Lower lobe of right lung (tissue), 2 donors: ENCODE results near the gene C4orf36. TPM values are rescaled to one million over a fixed set of nuclear protein-coding genes. Genes with fewer than 3 reads are reported as not detected.

Source experiments
- ATAC-seq, 2 donors: fragments of 200-7000 bp; cut with Tn5 transposase; one replicate each; pipeline ENCODE4 v1.9.1; 2020 to 2022; ENCODE audit warnings: mild to moderate bottlenecking in 2 of 2, moderate library complexity in 2 of 2
- DNase-seq: peaks from one replicate; pipeline ENCODE4 v3.0.0-alpha.2; 2020
- H3K27ac ChIP-seq: fragments of 200-600 bp; one replicate; pipeline ENCODE4 v1.8.0; 2022
- H3K27me3 ChIP-seq: fragments of 200-600 bp; one replicate; pipeline ENCODE4 v1.8.0; 2022; ENCODE audit warnings: low read depth
- H3K36me3 ChIP-seq: fragments of 200-600 bp; one replicate; pipeline ENCODE4 v1.8.0; 2022; ENCODE audit warnings: mild to moderate bottlenecking
- H3K4me1 ChIP-seq: fragments of 200-600 bp; one replicate; pipeline ENCODE4 v1.8.0; 2022
- H3K4me3 ChIP-seq: fragments of 200-600 bp; one replicate; pipeline ENCODE4 v1.8.0; 2022; ENCODE audit warnings: mild to moderate bottlenecking
- H3K9me3 ChIP-seq: fragments of 200-600 bp; one replicate; pipeline ENCODE4 v1.8.0; 2022
- CTCF ChIP-seq: fragments of 200-600 bp; IDR thresholded peaks from one replicate; pipeline ENCODE4 v1.8.0; 2022; ENCODE audit warnings: antibody characterized with exemption, mild to moderate bottlenecking
- intact Hi-C: fragments of 100-400 bp; cut with DNase I; formaldehyde crosslinking; loops from one replicate; pipeline ENCODE4 v1.11.0; 2022
- total RNA-seq: library from RNA; stranded (reverse); fragmentation: NEBNext Ultra II Directional; extraction: Animal tissue kit (Norgen Biotek cat#: 25700); gene quantifications from one replicate; pipeline ENCODE4 v1.2.1, GENCODE V29; 2021
- donor health status: DM: no; HTN: yes; CAD: no; lungs with severe emphysema.

Gene C4orf36
- total RNA-seq, 1 donor from 2014 or later, result 1.6 TPM

- intact Hi-C loops, result loop anchor here (10.0 kb wide), 2 partner anchors 175 to 315 kb away; no protein-coding TSS in a partner anchor
- Histone ChIP-seq H3K27ac (no peak overlapping the region), H3K9me3 (no peaks in the 10 kb centered on the region), H3K4me1 (peaks cover 13% of the 10 kb centered on the region), H3K36me3 (no peaks in the 10 kb centered on the region), H3K4me3 (peak overlapping the region; percentile 1), H3K27me3 (no peaks in the 10 kb centered on the region)
- ATAC-seq (no peak), DNase-seq (no peak)
- TF ChIP-seq CTCF, result no peak
These were observed 27.5 kb upstream of the C4orf36 start for GRCh38 chr4:86919561-86920223.

GRCh38 chr4:86918539-86919072 is 26.4 kb upstream of the C4orf36 start:
- TF ChIP-seq CTCF, result no peak
- ATAC-seq (no peak), DNase-seq (no peak)
- H3K4me3 ChIP-seq, result no peak overlapping the region
- H3K4me1 ChIP-seq, result peaks cover 8% of the 10 kb centered on the region
- intact Hi-C loops, result no loop called here
- H3K27ac ChIP-seq, result no peak overlapping the region
- H3K9me3 ChIP-seq, result no peaks in the 10 kb centered on the region
- H3K27me3 ChIP-seq, result no peaks in the 10 kb centered on the region
- no peaks in the 10 kb centered on the region for H3K36me3 ChIP-seq

GRCh38 chr4:86917212-86918039 is 25.2 kb upstream of the C4orf36 start:
- no peaks in the 10 kb centered on the region for H3K36me3 ChIP-seq
- peaks cover 5% of the 10 kb centered on the region for H3K4me1 ChIP-seq
- no peak overlapping the region for H3K4me3 ChIP-seq
- ATAC-seq (no peak), DNase-seq (no peak)
- no peak overlapping the region for H3K27ac ChIP-seq
- intact Hi-C loops, result no loop called here
- H3K9me3 ChIP-seq, result no peaks in the 10 kb centered on the region
- H3K27me3 ChIP-seq, result no peaks in the 10 kb centered on the region
- no peak for TF ChIP-seq CTCF

- no peaks in the 10 kb centered on the region for H3K9me3 ChIP-seq
- no peak for TF ChIP-seq CTCF
- H3K27ac ChIP-seq, result no peak overlapping the region
- no peak for ATAC-seq
- H3K4me3 ChIP-seq, result no peak overlapping the region
- intact Hi-C loops, result no loop called here
- peaks cover 1% of the 10 kb centered on the region for H3K4me1 ChIP-seq
- DNase-seq, result no peak
- no peaks in the 10 kb centered on the region for H3K27me3 ChIP-seq
- H3K36me3 ChIP-seq, result no peaks in the 10 kb centered on the region
These were observed 24.2 kb upstream of the C4orf36 start for GRCh38 chr4:86916392-86916791.

GRCh38 chr4:86910820-86911684 is 18.8 kb upstream of the C4orf36 start:
- H3K27me3 ChIP-seq, result no peaks in the 10 kb centered on the region
- H3K36me3 ChIP-seq, result no peaks in the 10 kb centered on the region
- TF ChIP-seq CTCF, result no peak
- ATAC-seq (no peak), DNase-seq (no peak)
- no peaks in the 10 kb centered on the region for H3K9me3 ChIP-seq
- H3K27ac ChIP-seq, result no peak overlapping the region
- no peak overlapping the region for H3K4me3 ChIP-seq
- H3K4me1 ChIP-seq, result peaks cover 41% of the 10 kb centered on the region
- intact Hi-C loops, result no loop called here
